Caco-2 (cell line): Measurements from ENCODE around the gene GABRR1. TPM values are rescaled to one million over a fixed set of nuclear protein-coding genes. Genes with fewer than 3 reads are reported as not detected.

Experiments used
- BruUV-seq: library from RNA; stranded (reverse); fragments of 400-500 nt; replicated peaks from 2 replicates; lab custom pipeline; 2021; lab: Mats Ljungman, UMichigan
- CTCF ChIA-PET: fragments of 300-600 bp; sonication (Branson Sonifier 250); formaldehyde crosslinking; loops from one replicate; lab custom pipeline; 2022; ENCODE audit warnings: antibody characterized with exemption; lab: Charles Lee
- POLR2A ChIA-PET: fragments of 300-600 bp; sonication (Branson Sonifier 250); formaldehyde crosslinking; loops from one replicate; lab custom pipeline; 2022; ENCODE audit warnings: antibody characterized with exemption; lab: Charles Lee
- DNase-seq, 2 experiments: peaks; one replicate each; pipeline versions ENCODE4 v3.0.0 to v3.0.0-alpha.2; 2020 to 2022
- H3K27me3 ChIP-seq: replicated peaks from 2 replicates; pipeline ENCODE4 v1.6.0; 2011; ENCODE audit warnings: low read length; ENCODE audit not compliant: control insufficient read depth, insufficient read depth
- H3K36me3 ChIP-seq: 2 replicates; pipeline ENCODE4 v1.5.1; 2011; ENCODE audit warnings: low read length; ENCODE audit not compliant: control insufficient read depth, insufficient read depth
- H3K4me1 ChIP-seq: fragments of 250-450 bp; sonication (Bioruptor Pico); 2 replicates; pipeline ENCODE4 v1.5.1; 2020; ENCODE audit warnings: mild to moderate bottlenecking
- H3K4me3 ChIP-seq: 2 replicates; pipeline ENCODE4 v1.5.1; 2011; ENCODE audit warnings: low read depth, mild to moderate bottlenecking, control low read depth, low read length
- H3K9me3 ChIP-seq: fragments of 250-450 bp; sonication (Bioruptor Pico); 2 replicates; pipeline ENCODE4 v1.5.1; 2020; ENCODE audit warnings: mild to moderate bottlenecking, moderate library complexity
- H3K27ac Mint-ChIP-seq: one replicate; pipeline ENCODE4 v1.8.0; 2022; ENCODE audit warnings: mixed read lengths; ENCODE audit not compliant: unreplicated experiment
- H3K27me3 Mint-ChIP-seq: one replicate; pipeline ENCODE4 v1.8.0; 2022; ENCODE audit warnings: mixed read lengths; ENCODE audit not compliant: insufficient read depth, unreplicated experiment
- H3K36me3 Mint-ChIP-seq: one replicate; pipeline ENCODE4 v1.8.0; 2022; ENCODE audit warnings: mild to moderate bottlenecking, mixed read lengths; ENCODE audit not compliant: insufficient read depth, unreplicated experiment
- H3K4me1 Mint-ChIP-seq: one replicate; pipeline ENCODE4 v1.8.0; 2022; ENCODE audit warnings: low read depth, mixed read lengths; ENCODE audit not compliant: unreplicated experiment
- H3K4me3 Mint-ChIP-seq: one replicate; pipeline ENCODE4 v1.8.0; 2022; ENCODE audit warnings: mild to moderate bottlenecking, moderate library complexity, mixed read lengths; ENCODE audit not compliant: unreplicated experiment
- H3K9me3 Mint-ChIP-seq: one replicate; pipeline ENCODE4 v1.8.0; 2022; ENCODE audit warnings: mixed read lengths; ENCODE audit not compliant: unreplicated experiment
- CTCF ChIP-seq, 2 experiments: fragments of 200-600 bp in 1 of 2; IDR thresholded peaks; 1 replicate in 1 of 2; 2 replicates in 1 of 2; pipeline versions ENCODE4 v1.5.1 to v1.8.0; 2011 to 2022; ENCODE audit warnings: antibody characterized with exemption in 1 of 2, control low read depth in 1 of 2, inconsistent platforms in 1 of 2, low read depth in 1 of 2, low read length in 1 of 2, mild to moderate bottlenecking in 1 of 2, moderate library complexity in 1 of 2; ENCODE audit not compliant: insufficient read depth in 1 of 2, severe bottlenecking in 1 of 2, unreplicated experiment in 1 of 2
- intact Hi-C: fragments of 100-400 bp; cut with micrococcal nuclease; formaldehyde crosslinking; loops from one replicate; pipeline ENCODE4 v1.10.0; 2022; ENCODE audit not compliant: unreplicated experiment
- total RNA-seq: library from RNA; stranded (reverse); gene quantifications from 2 replicates; pipeline ENCODE4 v1.2.3, GENCODE V29; 2022

GABRR1 gene
- total RNA-seq, 1 experiment from 2014 or later: 0.43 TPM

DNA sequence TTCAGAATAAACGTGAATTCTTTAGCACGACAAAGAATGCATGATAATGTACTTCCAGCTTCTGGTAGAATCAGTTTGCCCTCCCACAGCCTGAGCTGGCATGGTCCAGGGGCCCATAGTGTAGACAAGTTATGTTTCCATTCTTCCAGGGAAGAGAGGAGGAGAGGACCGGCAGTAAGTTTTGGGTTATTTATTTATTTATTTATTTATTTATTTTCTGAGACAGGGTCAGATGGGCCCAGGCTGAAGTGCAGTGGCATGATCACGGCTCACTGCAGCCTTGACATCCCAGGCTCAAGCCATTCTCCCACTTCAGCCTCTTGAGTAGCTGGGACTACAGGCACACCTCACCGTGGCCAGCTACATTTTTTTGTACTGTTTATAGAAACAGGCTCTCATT lies 4.7 kb downstream of the GABRR1 start:
- H3K36me3 ChIP-seq: no peaks in the 10 kb centered on the region
- no peaks in the 10 kb centered on the region for H3K4me1 ChIP-seq
- no TSS peak for BruUV-seq
- no peak overlapping the region for H3K27ac Mint-ChIP-seq
- H3K27me3 ChIP-seq: no peaks in the 10 kb centered on the region
- no peaks in the 10 kb centered on the region for H3K36me3 Mint-ChIP-seq
- H3K9me3 Mint-ChIP-seq: no peaks in the 10 kb centered on the region
- H3K4me1 Mint-ChIP-seq: no peaks in the 10 kb centered on the region
- no peak overlapping the region for H3K4me3 Mint-ChIP-seq
- CTCF ChIA-PET: no interaction called here
- POLR2A ChIA-PET: no interaction called here
- DNase-seq: no peak
- H3K9me3 ChIP-seq: no peaks in the 10 kb centered on the region
- no peak overlapping the region for H3K4me3 ChIP-seq
- peaks cover 12% of the 10 kb centered on the region for H3K27me3 Mint-ChIP-seq
- intact Hi-C loops: no loop called here
- no peak for TF ChIP-seq CTCF (IDR thresholded peaks at IDR 0.05; ENCODE audit: insufficient read depth in 1 of 2, low read depth in 1 of 2, low read length in 1 of 2, severe bottlenecking in 1 of 2, unreplicated experiment in 1 of 2)

- Histone ChIP-seq H3K9me3 (no peaks in the 10 kb centered on the region), H3K36me3 (no peaks in the 10 kb centered on the region), H3K4me1 (no peaks in the 10 kb centered on the region), H3K27me3 (no peaks in the 10 kb centered on the region), H3K4me3 (no peak overlapping the region)
- Mint-ChIP-seq H3K9me3 (no peaks in the 10 kb centered on the region), H3K4me3 (no peak overlapping the region), H3K27ac (no peak overlapping the region), H3K4me1 (no peaks in the 10 kb centered on the region), H3K36me3 (no peaks in the 10 kb centered on the region), H3K27me3 (peaks cover 9% of the 10 kb centered on the region)
- intact Hi-C loops: no loop called here
- BruUV-seq: no TSS peak
- no peak for TF ChIP-seq CTCF (IDR thresholded peaks at IDR 0.05; ENCODE audit: insufficient read depth in 1 of 2, low read depth in 1 of 2, low read length in 1 of 2, severe bottlenecking in 1 of 2, unreplicated experiment in 1 of 2)
- no peak for DNase-seq
- CTCF ChIA-PET: no interaction called here
- POLR2A ChIA-PET: no interaction called here
These were observed 7.7 kb downstream of the GABRR1 start for GRCh38 chr6:89209457-89209856.

GRCh38 chr6:89208551-89208950 lies 8.6 kb downstream of the GABRR1 start:
- no peak overlapping the region for H3K4me3 ChIP-seq
- H3K4me1 ChIP-seq: no peaks in the 10 kb centered on the region
- ChIA-PET CTCF (no interaction called here), POLR2A (no interaction called here)
- intact Hi-C loops: no loop called here
- Mint-ChIP-seq H3K36me3 (no peaks in the 10 kb centered on the region), H3K4me3 (no peak overlapping the region), H3K9me3 (no peaks in the 10 kb centered on the region), H3K27ac (no peak overlapping the region), H3K4me1 (no peaks in the 10 kb centered on the region), H3K27me3 (peaks cover 9% of the 10 kb centered on the region)
- no peaks in the 10 kb centered on the region for H3K9me3 ChIP-seq
- no peak for DNase-seq
- no peaks in the 10 kb centered on the region for H3K27me3 ChIP-seq
- no peaks in the 10 kb centered on the region for H3K36me3 ChIP-seq
- BruUV-seq: no TSS peak
- no peak for TF ChIP-seq CTCF (IDR thresholded peaks at IDR 0.05; ENCODE audit: insufficient read depth in 1 of 2, low read depth in 1 of 2, low read length in 1 of 2, severe bottlenecking in 1 of 2, unreplicated experiment in 1 of 2)
